HG03460 (cell line): Measurements from ENCODE around the gene HELT.

Source experiments
- ATAC-seq: cut with Tn5 transposase; IDR thresholded peaks from one replicate; pipeline ENCODE4 v1.9.1; 2021; ENCODE audit not compliant: unreplicated experiment

Gene HELT

DNA sequence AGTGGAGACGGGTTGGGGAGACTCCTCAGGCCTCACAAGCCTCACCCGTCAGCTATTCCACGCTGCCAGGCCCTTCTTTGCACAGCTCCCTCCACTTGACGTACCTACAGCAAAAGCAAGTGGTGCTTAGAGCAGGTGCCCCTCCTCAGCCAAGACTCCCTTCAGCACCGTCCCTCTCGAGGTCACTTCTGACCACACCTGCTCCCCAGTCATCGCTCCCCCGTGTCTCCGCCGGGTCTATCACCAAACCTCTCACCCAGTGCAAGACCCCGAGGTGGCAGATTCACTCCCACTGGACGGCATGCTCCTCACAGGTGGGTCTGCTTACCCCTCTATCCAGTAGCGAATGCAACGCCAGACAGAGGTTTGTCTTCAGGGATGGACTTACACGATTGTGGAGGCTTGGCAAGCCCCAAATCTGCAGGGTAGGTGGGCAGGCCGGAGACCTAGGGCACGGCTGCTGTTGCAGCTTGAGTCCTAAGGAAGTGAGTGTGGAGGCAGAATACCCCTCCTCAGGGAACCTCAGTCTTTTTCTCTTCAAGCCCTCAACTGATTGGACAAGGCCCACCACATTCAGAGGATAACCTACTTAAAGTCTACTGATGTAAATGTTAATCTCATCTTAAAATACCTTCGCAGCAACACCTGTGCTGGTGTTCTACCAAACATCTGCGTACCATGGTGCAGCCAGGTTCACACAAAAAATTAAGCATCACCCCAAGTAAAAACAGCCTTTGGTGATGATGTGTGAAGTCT, 14.5 kb upstream of the HELT start:
- ATAC-seq = no peak

GRCh38 chr4:185004562-185005218, 13.6 kb upstream of the HELT start:
- peak; percentile 34 for ATAC-seq

GRCh38 chr4:185005219-185005819, 13.0 kb upstream of the HELT start:
- ATAC-seq = peak; percentile 89

GRCh38 chr4:185011408-185011807, 6.9 kb upstream of the HELT start:
- no peak for ATAC-seq

DNA sequence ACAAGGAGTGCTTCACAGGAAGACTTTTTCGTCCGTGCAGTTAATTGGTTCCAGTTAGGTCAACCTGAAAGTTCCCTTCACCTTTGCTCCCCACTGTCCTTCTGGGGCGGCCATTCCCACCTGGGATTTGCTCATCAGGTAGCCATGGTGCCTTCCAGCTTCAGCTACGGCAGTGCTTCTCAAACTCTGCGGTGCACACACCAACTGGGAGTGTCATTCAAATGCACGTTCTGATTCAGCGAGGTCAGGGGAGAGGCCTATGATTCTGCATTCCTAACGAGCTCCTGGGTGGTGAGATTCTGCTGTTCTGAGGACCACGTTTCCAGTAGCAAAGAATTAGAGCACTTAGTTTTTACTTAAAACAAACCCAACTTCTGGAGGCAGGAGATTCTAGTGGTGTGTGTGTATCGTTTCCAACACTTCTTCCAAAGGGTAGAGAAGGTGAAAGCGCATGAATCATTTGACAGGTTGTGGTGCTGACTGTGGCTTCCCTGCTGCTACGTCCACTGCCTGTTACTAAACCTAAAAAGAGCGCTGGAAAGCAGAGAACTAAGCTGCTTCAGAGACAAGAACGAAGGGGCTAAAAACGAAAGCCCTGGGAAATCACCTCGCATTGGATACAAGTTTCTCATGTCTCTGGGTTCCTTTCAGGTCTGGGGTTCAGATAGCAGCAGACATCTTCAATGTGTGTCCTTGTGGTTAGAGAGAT, 4.7 kb upstream of the HELT start:
- ATAC-seq = no peak

GRCh38 chr4:185015108-185015507, 3.2 kb upstream of the HELT start:
- no peak for ATAC-seq

DNA sequence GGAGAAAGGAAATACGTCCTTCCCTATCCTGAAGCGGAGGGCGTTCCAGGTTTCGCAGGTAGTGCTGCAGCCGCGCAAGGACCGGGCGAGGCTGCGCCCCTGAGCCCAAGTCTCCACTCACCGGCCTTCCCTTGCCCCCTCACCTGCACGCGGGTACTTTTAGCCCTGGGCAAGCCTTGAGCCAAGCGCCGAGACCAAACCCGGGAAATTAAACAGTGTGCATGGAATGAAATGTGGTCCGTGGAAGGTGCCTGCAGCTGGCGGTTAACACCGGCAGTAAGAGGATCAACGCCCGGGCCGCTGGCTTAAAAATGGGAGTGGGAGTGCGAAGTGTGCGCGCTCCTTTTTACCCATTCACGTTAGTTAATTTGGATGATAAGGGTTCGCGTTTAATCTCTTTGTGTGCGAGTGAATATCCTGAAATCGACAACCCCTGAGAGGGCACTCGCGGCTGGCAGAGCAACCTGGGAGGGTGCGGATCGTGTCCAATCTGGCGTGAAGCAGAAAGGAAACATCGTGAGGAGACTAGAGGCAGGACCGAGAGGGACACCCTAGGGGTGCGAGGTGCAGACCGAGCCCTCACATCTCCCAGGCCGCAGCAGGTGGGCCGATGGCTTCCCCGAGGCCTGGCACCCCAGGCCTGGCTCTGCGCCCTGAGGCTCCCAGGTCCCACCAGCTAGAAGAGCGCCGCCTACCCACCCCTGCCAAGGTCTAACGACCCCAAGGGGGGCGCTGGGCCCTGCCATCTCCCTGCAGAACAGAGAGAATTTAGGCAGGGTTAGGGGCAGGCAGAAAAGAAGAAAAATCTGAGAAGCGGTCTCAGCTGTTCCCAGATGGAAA, 2.0 kb upstream of the HELT start:
- ATAC-seq = no peak

- no peak for ATAC-seq
Measured at GRCh38 chr4:185016946-185017758, 1.1 kb upstream of the HELT start.

DNA sequence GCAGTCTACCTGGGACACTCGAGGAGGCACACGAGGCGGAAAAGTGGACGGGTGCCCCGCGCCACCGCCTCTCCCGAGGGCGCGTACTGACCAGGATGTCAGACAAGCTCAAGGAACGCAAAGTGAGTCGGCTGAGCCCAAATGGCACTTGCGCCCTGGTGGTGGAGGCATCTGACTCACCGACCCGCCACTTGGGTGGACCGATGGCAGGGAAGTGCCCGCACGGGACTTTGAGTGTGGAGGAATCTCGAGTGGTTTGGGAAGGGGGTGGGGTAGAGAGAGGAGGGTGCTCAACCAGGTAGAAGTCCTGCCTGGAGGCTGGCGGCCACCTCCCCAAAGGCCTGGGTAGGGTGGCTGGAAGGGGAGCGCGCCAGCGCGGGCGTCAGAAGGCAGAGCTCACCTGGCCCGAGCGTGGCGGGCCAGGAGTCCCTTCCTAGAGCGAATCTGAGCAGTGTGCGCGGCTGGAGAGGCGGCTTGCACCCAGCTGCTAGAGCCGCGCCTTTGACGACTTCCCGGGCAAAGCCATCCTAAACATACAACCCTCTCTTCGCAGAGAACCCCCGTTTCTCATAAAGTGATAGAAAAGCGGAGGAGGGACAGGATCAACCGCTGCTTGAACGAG, 655 bp downstream of the HELT start:
- ATAC-seq = no peak

DNA sequence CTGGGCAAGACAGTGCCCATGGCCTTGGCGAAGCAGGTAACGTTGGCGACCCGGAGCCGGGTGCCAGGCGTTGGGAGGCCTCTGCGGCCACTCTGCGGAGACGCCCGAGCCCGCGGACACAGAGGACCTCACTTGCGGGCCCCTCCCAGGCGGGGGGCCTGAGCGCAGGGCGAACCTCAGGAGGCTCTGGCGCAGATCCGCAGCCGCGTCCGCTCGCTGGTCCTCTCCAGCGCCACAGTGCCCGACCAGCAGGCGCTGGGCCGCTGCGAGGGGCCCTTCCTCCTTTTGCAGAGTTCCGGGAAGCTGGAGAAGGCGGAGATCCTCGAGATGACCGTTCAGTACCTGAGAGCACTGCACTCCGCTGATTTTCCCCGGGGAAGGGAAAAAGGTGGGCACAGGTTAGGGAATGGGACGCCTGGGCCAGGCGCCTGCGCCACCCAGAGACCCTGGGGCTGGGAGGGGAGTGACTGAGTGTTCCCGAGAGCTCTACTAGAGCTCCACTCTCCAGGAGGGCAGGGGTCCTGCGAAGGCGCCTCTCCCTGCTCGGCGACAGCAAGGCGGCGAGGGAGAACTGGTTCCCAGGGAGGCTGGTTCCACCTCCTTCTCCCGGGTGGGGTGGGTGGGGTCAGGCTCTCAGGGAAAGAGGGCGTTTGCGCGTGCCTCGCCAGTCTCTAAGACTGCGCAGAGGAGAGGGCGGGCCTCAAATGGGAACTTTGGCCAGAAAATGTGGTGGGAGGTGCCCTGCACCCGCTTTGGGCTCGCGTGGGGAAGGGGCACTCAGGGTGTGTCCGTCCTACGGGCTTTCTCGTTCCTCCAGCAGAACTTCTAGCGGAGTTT, 1.4 kb downstream of the HELT start:
- no peak for ATAC-seq

DNA sequence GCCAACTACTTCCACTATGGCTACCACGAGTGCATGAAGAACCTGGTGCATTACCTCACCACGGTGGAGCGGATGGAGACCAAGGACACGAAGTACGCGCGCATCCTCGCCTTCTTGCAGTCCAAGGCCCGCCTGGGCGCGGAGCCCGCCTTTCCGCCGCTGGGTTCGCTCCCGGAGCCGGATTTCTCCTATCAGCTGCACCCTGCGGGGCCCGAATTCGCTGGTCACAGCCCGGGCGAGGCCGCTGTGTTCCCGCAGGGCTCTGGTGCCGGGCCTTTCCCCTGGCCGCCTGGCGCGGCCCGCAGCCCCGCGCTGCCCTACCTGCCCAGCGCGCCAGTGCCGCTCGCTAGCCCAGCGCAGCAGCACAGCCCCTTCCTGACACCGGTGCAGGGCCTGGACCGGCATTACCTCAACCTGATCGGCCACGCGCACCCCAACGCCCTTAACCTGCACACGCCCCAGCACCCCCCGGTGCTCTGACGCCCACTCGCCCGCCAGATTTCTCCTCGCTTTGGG, 2.1 kb downstream of the HELT start:
- ATAC-seq = no peak

DNA sequence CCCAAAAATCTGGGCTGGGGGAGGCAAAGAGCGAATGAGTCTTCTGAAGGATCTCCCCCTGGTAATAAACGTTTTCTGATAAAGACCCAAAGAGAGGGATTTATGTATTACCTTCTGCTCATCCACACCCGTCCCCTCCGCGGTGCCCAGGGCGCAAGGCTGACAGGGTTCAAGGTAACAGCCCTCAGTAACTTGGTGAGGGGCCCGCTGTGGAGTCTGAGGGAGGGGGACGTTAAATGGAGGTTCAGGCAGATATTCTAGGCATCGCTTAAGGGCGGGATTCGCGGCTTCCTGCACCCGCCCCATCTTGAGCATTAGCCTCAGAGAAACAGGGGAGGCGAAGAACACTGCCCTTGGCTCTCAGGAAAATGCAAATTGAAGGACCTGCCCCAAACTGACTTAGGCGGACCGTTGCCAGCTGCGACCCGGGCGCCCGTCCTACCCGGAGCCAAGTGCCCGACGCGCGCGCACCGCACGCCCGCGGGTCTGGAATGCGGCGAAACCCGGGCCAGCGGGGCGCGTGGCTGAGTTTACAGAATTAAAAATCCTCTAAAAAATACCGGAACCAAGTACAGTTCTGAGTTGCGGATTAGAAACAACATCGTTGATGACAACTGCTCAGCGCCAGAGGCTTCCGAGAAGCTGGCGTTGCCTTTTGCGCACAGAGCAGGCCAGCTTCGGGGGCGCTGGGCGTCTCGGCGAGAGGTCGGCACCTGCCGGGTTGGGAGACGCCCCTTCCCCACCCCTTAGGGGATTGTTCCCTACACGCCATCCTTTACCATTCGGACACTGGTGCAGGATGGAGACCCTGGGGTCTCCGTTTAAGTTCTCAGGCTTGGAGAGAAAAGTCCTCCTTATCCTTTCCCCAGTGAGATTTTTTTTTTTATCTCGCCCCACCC, 2.8 kb downstream of the HELT start:
- ATAC-seq = no peak

- ATAC-seq = no peak
Measured at GRCh38 chr4:185023471-185023870, 5.2 kb downstream of the HELT start.

DNA sequence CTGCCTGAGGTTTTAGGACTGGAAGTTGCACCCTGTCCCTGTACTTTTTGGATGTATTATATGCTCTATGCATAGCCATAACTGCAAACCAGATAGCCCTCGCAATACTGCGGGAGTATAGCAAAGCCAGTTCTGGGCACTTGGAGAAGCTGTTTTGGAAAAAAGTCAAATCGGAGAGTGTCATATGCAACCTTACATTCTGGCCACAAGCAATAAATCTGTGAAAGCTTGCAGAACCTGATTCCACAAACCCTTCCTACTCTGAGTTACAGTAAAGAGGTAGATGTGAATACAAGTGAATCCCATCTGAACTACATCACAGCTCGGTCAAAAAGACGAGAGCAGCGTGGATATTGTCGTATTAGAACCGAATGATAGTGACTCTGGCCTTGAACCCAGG, 10.3 kb downstream of the HELT start:
- no peak for ATAC-seq

GRCh38 chr4:185031611-185032010, 13.3 kb downstream of the HELT start:
- no peak for ATAC-seq

DNA sequence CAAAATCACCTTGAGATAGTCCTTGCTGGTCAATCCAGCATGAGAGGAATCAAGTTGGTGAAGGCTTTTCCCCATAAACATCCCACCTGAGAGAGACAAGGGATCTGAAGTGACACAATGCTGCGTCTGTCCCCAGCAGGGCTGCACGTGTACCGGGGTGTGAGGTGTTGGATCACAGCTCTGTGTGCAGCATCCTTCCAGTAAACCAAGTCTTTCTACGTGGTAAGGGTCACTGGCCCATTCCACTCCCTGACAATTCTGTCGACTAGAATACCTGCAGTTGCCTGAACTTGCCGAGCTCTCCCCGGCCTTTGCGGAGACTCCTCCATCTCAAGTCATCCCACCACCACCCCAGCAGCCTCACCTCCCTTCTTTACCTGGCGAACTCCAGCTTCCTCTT, 14.8 kb downstream of the HELT start:
- ATAC-seq = no peak

DNA sequence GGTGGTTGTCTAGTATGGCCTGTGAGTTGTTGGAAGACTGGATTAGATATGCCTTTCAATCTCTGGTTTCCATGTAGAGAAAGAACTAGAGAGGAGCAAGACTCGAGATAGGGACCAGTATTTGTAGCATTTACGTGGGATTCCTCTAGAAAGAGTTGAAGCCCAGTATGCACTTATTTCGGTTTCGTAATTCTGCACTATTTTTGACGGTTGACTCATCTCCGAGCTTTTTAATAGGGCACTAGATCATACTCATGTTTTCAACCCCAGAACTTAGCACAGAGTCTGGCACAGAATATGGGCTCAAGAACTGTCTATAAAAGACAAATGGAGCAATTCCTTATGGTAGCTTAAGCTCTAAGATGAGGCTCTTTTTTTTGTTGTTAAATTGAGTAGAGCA, 15.7 kb downstream of the HELT start:
- ATAC-seq = no peak
